GM13976 (cell line): ENCODE measurements around the gene SLITRK2.

Source experiments
- DNase-seq: peaks from one replicate; pipeline ENCODE4 v3.0.0; 2012; ENCODE audit warnings: low spot score
- in situ Hi-C: fragments of 300-500 bp; cut with MboI; formaldehyde crosslinking; loops from one replicate; pipeline ENCODE4 v1.12.0; 2022; ENCODE audit warnings: low sequenced_read_pairs, mixed read lengths, inconsistent platforms; ENCODE audit not compliant: unreplicated experiment
- TF ChIP-seq, protein P1 (sequence below): IDR thresholded peaks from 2 replicates; pipeline ENCODE4 v1.5.1; 2012; ENCODE audit warnings: borderline replicate concordance, mild to moderate bottlenecking; ENCODE audit not compliant: insufficient read depth; ENCODE audit errors: extremely low read depth, missing control alignments, control extremely low read depth

The SLITRK2 gene, protein sequence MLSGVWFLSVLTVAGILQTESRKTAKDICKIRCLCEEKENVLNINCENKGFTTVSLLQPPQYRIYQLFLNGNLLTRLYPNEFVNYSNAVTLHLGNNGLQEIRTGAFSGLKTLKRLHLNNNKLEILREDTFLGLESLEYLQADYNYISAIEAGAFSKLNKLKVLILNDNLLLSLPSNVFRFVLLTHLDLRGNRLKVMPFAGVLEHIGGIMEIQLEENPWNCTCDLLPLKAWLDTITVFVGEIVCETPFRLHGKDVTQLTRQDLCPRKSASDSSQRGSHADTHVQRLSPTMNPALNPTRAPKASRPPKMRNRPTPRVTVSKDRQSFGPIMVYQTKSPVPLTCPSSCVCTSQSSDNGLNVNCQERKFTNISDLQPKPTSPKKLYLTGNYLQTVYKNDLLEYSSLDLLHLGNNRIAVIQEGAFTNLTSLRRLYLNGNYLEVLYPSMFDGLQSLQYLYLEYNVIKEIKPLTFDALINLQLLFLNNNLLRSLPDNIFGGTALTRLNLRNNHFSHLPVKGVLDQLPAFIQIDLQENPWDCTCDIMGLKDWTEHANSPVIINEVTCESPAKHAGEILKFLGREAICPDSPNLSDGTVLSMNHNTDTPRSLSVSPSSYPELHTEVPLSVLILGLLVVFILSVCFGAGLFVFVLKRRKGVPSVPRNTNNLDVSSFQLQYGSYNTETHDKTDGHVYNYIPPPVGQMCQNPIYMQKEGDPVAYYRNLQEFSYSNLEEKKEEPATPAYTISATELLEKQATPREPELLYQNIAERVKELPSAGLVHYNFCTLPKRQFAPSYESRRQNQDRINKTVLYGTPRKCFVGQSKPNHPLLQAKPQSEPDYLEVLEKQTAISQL

DNA sequence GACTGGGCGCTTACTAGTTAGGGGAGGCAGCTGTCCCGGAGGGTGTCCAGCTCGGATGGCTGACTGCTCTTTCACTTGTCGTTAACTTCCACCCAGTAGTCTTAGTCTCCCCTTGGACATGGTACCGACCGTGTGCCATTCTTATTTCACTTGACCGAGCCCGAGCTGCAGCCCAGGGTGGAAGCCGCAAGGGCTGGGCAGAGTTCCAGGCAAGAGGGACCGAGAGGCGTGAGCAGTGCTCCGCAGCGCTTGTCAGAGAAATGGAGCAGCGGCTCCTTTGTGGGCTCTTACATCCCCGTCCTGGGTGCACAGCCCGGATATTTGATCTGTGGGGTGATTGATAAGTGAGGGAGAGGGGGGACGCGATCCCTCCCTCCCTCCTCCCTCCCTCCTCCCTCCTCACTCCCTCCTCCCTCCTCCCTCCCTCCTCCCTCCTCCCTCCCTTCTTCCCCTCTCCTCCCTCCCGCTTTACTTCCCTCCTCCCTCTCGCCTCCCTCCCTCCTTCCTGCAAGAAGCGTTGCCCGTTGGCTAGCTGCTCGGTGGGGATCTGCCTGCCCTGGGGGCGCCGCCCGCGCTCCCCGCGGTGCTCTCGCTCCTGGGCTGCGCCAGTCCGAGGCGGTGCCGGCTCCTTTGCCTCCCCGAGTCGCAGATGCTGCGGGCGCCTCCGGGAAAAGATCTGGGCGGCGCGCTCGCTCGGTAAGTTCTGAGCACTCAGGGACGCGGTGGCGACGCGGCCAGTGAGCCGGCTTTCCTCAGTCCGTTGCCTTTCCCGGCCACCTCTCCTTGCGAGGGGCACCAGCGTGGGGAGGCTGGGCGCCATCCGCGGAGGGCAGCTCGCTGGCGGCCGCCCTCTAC lies at the start of gene SLITRK2:
SLITRK2 (plus strand) TSS at position 499 of the 855 bp plus-strand sequence. CDS start 4,597 bp downstream, outside the sequence.
- TF ChIP-seq, protein P1, sequence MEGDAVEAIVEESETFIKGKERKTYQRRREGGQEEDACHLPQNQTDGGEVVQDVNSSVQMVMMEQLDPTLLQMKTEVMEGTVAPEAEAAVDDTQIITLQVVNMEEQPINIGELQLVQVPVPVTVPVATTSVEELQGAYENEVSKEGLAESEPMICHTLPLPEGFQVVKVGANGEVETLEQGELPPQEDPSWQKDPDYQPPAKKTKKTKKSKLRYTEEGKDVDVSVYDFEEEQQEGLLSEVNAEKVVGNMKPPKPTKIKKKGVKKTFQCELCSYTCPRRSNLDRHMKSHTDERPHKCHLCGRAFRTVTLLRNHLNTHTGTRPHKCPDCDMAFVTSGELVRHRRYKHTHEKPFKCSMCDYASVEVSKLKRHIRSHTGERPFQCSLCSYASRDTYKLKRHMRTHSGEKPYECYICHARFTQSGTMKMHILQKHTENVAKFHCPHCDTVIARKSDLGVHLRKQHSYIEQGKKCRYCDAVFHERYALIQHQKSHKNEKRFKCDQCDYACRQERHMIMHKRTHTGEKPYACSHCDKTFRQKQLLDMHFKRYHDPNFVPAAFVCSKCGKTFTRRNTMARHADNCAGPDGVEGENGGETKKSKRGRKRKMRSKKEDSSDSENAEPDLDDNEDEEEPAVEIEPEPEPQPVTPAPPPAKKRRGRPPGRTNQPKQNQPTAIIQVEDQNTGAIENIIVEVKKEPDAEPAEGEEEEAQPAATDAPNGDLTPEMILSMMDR: no peak
- in situ Hi-C loops: no loop called here
- DNase-seq: no peak

DNA sequence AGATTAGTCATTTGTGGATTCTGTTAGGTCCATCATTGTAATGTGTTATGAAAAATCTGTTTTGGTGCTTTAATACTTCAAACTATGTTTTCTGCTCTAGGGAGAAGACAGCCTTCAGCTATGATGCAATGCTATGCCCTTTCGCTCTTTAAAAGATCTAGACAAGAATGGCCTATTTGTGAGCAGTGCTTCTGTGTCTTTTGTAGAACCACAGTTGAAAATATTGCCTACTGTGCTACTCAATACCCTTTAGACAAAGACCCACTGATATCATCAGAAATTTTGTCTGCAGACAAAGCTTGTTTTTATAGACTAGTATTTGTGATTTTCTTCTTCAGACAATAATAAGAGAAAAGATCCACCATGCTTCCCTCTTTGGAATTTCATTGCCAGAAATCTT lies 44.6 kb upstream of the SLITRK2 start:
- in situ Hi-C loops: no loop called here
- DNase-seq: no peak
- TF ChIP-seq, protein P1: no peak

DNA sequence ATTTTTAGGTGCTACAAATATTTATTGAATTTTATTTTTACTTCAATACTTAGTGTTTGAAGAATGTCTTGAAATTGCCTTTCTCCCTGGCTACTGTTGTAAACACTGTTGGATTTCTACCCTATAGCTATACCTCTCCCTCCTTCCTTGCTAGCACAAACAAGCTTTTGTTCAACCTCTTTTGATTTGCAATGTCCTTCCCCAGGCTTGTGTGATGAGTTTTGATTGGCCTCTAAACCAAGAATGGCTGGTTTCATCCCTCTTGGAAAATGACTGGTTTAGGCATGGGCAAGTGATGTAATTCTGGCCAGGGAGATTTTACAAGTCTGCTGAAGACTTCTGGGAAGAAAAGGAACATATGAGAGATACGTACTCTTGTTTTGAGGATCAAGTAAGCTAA lies 25.3 kb upstream of the SLITRK2 start:
- TF ChIP-seq, protein P1: no peak
- in situ Hi-C loops: no loop called here
- DNase-seq: no peak

DNA sequence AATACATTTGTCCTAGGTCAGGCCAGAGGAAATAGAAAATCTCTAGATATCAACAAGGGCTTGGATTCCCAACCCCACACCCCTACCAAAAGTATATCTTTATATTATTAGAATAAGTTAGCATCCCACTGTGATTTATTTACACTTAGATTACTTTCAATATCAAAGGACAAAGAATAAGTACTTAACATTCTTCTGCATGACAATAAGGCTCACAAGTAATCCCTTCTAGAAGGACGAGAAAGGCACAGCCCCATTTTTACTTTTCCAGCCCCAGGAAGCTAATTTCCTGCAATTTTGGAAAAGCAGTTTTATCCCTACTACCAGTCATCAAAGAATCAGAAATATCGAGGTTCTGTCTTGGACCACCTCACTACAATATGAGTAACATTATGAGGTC lies 14.1 kb upstream of the SLITRK2 start:
- DNase-seq: no peak
- TF ChIP-seq, protein P1: no peak
- in situ Hi-C loops: no loop called here

DNA sequence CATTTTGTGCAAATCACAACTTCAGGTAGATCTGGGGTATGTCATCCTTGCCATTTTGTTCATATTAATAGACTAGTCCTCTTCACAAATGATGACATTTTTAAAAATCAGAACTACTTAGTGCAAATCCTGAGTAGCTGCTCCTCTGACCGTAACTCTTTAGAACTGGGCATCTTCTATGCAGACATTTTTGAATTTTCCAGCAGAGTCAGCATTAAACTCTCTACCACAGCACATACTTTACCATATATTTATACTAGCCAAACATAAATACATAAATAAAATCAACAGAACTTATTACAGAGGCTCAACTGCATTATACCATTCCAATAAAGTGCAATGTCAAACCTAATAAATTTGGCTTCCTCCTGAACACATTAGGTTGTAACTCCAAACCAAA lies 4.5 kb upstream of the SLITRK2 start:
- TF ChIP-seq, protein P1: no peak
- no peak for DNase-seq
- in situ Hi-C loops: no loop called here

DNA sequence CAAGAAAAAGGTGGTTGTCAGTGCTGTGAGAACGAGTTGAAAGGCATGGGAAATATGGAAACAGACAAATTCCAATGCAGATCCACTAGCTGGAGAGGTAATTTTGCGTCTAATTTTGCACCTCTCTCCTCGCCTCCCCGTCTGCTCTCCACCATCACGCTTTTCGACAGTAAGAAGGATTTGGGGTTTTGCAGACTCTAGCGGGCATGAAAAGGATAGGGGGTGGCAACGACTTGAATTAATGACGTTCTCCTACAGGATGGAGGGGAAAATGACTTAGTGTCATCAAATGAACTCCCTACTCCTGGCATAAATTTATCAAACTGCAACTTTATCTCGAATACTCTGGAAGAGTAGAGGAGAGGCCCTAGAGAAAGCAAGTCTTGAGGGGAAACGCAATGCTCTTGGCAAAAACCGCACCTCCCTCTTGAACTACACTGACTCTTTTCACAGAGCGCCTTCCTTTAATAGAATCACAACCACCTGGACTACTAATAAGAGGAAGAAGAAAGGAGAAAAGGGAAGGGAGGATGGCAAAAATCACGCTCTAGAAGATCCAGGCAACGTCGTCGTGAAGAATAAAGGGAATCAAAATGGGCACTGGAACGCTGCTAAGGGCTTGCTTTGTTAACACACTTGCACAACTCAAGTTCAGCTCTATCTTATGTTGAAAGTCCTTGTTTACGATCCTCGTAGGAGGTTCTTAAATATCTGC lies 871 bp upstream of the SLITRK2 start:
- no peak for DNase-seq
- TF ChIP-seq, protein P1: no peak
- in situ Hi-C loops: no loop called here
